ENCODE measurements around the gene METTL16. TPM values are rescaled to one million over a fixed set of nuclear protein-coding genes. Genes with fewer than 3 reads are reported as not detected.
A peak's percentile ranks its signal among the peaks of the same experiment; 100 is the strongest.

METTL16 gene
- total and polyA plus RNA-seq, 2 of the 8 experiments (the other 6 are each of a cell fraction or from before 2014, with no cell fraction given) = 22.8 to 59.4 TPM

- no peak overlapping the region for H4K5ac ChIP-seq (ENCODE audit: insufficient read length, low read depth, low read length)
- no peak overlapping the region for H3K18ac ChIP-seq (ENCODE audit: extremely low read depth, low read length)
- no peak overlapping the region for H3K27ac ChIP-seq (ENCODE audit: low read depth, low read length)
- H3K79me2 ChIP-seq (ENCODE audit: control insufficient read depth in 1 of 2, insufficient read depth in 2 of 2, low read length in 2 of 2) = peaks cover 0 to 3% of the 10 kb centered on the region in 2 experiments; a peak in 1 of 4 replicates
- no peak overlapping the region for H2BK120ac ChIP-seq (replicated peaks; ENCODE audit: low read depth, low read length)
- H3K4me3 ChIP-seq (ENCODE audit: extremely low read depth in 1 of 4, insufficient read depth in 2 of 4, low read depth in 3 of 4, low read length in 4 of 4) = no peak overlapping the region
- no peak for DNase-seq (ENCODE audit: low read depth in 1 of 2, low spot score in 2 of 2)
- WGBS, 2 experiments (ENCODE audit: extremely low coverage in 1 of 2, insufficient coverage in 1 of 2, insufficient read length in 1 of 2, insufficient replicate concordance in 2 of 2, low coverage in 1 of 2, low lambda C conversion rate in 2 of 2, missing lambda C conversion rate in 1 of 2) = 82% methylated on average over 18 of the region's 18 CpGs; no CpG with 5 or more reads in 1 of the 2 experiments
- H3K23me2 ChIP-seq (ENCODE audit: low read depth, low read length) = no peaks in the 10 kb centered on the region
- peaks cover 0 to 8% (median 5%) of the 10 kb centered on the region in 4 experiments; a peak in 3 of 8 replicates for H3K36me3 ChIP-seq (ENCODE audit: control insufficient read depth in 2 of 4, insufficient read depth in 4 of 4, low read length in 3 of 4)
- H3K4me1 ChIP-seq (replicated peaks in 1 of 4; ENCODE audit: control insufficient read depth in 3 of 4, insufficient read depth in 4 of 4, low read length in 3 of 4) = peaks cover 0 to 15% (median 7%) of the 10 kb centered on the region in 4 experiments; a peak in 5 of 7 replicates
- H2AFZ ChIP-seq (ENCODE audit: low read length) = no peak overlapping the region
- H4K8ac ChIP-seq (ENCODE audit: extremely low read depth, insufficient read depth, low read length) = no peak overlapping the region
- no peaks in the 10 kb centered on the region for H3K27me3 ChIP-seq (replicated peaks in 1 of 4; ENCODE audit: control insufficient read depth in 3 of 4, extremely low read depth in 1 of 4, insufficient read depth in 3 of 4, low read length in 3 of 4)
- H3K4me2 ChIP-seq (ENCODE audit: insufficient read depth in 1 of 2, low read depth in 2 of 2, low read length in 2 of 2) = 0 out of 4 replicates have a peak overlapping the region, but pooled peaks of 1 of the 2 experiments have one; percentile 27
- H3K79me1 ChIP-seq (ENCODE audit: low read depth, low read length) = peaks cover 1% of the 10 kb centered on the region; the same call in 1 of the 2 replicates
- no peak for FAIRE-seq
- H3K23ac ChIP-seq (ENCODE audit: insufficient read length) = no peak overlapping the region
- no peak overlapping the region for H3K14ac ChIP-seq (ENCODE audit: insufficient read length)
- no peak overlapping the region for H2BK20ac ChIP-seq (ENCODE audit: low read length)
- no peak overlapping the region; the same call in 1 of the 2 replicates for H2AK5ac ChIP-seq (ENCODE audit: low read depth, low read length)
- no peak overlapping the region for H4K91ac ChIP-seq (replicated peaks; ENCODE audit: insufficient read length, low read length)
- POLR2A ChIA-PET (ENCODE audit: partially characterized antibody) = interaction anchor here (0.9 to 15.4 kb wide), 6 partner anchors 12 to 26 kb away, joined by 3 to 193 read pairs (median 4); partner anchors contain the start of gene MNT
- H4K20me1 ChIP-seq (replicated peaks in 1 of 2; ENCODE audit: control insufficient read depth in 1 of 2, insufficient read depth in 2 of 2, low read length in 2 of 2) = peaks cover 8 to 9% of the 10 kb centered on the region in 2 experiments
- H2BK15ac ChIP-seq (ENCODE audit: low read length) = no peak overlapping the region
- CTCF ChIA-PET (ENCODE audit: partially characterized antibody) = interaction anchor here (0.7 to 11.8 kb wide), 7 partner anchors 13 to 33 kb away, joined by 3 to 216 read pairs (median 6); no protein-coding TSS in a partner anchor
- no peaks in the 10 kb centered on the region for H3K9me3 ChIP-seq (ENCODE audit: insufficient read depth in 2 of 2, low read depth in 1 of 2, low read length in 1 of 2)
- H3K56ac ChIP-seq (replicated peaks; ENCODE audit: insufficient read length, low read depth, low read length) = no peak overlapping the region
- no peak overlapping the region for H2BK5ac ChIP-seq (ENCODE audit: low read depth, low read length)
- peak overlapping the region in 2 of 4 experiments; percentile 13 to 19; a peak in 2 of 7 replicates for H3K9ac ChIP-seq (replicated peaks in 1 of 4; ENCODE audit: extremely low read depth in 1 of 4, low read depth in 3 of 4, low read length in 3 of 4)
- H2BK12ac ChIP-seq (ENCODE audit: low read depth, low read length) = no peak overlapping the region
- H3K4ac ChIP-seq (replicated peaks; ENCODE audit: insufficient read length, low read depth, low read length) = no peak overlapping the region
- TF ChIP-seq JUND (IDR thresholded peaks at IDR 0.05; ENCODE audit: low read length) (no peak), ASH2L (IDR thresholded peaks at IDR 0.05; ENCODE audit: low read length) (no peak), CTBP2 (IDR thresholded peaks at IDR 0.05; ENCODE audit: borderline replicate concordance, insufficient read depth, insufficient read length, low read length) (no peak), SUZ12 (IDR thresholded peaks at IDR 0.05; ENCODE audit: low read length) (no peak), RXRA (IDR thresholded peaks at IDR 0.05; ENCODE audit: insufficient read depth, low read depth, low read length) (no peak), MAX (IDR thresholded peaks at IDR 0.05) (no peak), POLR2A (IDR thresholded peaks at IDR 0.05; ENCODE audit: control extremely low read depth in 1 of 2, low read depth in 2 of 2, low read length in 2 of 2) (no peak), KDM1A (IDR thresholded peaks at IDR 0.05; ENCODE audit: borderline replicate concordance, low read length) (no peak), YY1 (IDR thresholded peaks at IDR 0.05; ENCODE audit: low read depth, low read length) (no peak), PHF8 (conservative IDR thresholded peaks at IDR 0.05; ENCODE audit: low read depth, low read length) (no peak), NRF1 (IDR thresholded peaks at IDR 0.05; ENCODE audit: low read depth, low read length) (no peak)
Observed at GRCh38 chr17:2385240-2386210, 126.2 kb downstream of the METTL16 start.
